Erythroblast (primary cell): Measurements from ENCODE around the gene JMJD8.

Source experiments
- DNase-seq, 2 experiments: peaks; one replicate each; lab custom pipeline; 2025; lab: John Stamatoyannopoulos, UW
- GATA1 ChIP-seq: IDR thresholded peaks from 2 replicates; pipeline ENCODE4 v1.6.1; 2011; ENCODE audit warnings: low read depth, mild to moderate bottlenecking, control low read depth, low read length, moderate library complexity
- POLR2A ChIP-seq: IDR thresholded peaks from 2 replicates; pipeline ENCODE4 v1.6.1; 2011; ENCODE audit warnings: mild to moderate bottlenecking, low read length

JMJD8 gene

DNA sequence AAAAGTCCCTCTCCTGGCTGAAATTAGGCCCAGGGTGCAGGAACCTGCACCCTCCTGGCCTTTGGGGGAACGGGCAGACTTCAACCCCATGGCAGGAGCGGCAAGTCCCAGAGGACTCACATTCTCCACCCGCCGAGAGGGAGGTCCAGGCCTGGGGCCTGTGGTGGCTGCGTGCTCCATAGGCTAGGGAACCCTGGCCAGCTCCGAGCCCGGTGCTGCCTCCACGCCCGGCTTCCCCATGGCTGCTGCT, 42.0 kb upstream of the JMJD8 start:
- DNase-seq: no peak
- TF ChIP-seq POLR2A (no peak), GATA1 (no peak)

DNA sequence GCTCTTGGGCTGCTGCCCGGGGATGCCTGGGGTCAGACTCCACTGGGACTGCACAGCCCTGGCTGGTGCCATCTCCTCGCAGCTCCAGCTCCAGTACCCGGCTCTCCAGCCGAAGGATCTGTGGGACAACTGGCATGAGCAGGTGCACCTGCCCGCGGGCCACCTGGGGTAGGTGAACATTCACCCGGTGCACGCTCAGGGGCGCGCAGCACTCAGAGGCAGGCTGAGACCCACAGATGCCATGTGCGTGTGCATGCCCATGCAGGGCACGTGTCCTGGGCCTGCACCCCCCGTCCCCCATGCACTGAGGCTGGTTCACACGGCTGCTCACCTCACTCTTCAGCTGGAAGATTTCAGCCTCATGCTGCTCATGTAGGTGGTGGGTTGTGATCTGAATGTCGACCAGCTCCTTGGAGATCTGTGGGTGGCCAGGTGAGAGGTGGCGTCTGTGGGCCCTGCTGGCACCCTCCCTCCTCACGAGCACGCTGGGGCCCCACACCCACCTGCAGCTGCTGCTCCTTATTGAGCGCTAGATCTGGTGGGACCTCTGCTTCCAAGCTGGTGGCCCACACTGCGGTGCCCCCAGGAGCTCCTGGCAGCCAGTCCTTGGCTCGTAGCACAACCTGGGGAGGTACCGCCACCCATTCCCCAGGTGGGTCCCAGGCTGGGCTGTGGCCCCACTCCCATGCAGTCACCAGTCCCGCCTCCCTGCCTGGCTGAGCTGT, 41.5 kb upstream of the JMJD8 start:
- TF ChIP-seq GATA1 (no peak), POLR2A (no peak)

GRCh38 chr16:725041-725376, 40.9 kb upstream of the JMJD8 start:
- TF ChIP-seq GATA1 (no peak), POLR2A (no peak)
- DNase-seq: no peak

More for the DNA sequence above, 41.5 kb upstream of the JMJD8 start:
- DNase-seq: no peak

GRCh38 chr16:724188-725040, 40.3 kb upstream of the JMJD8 start:
- TF ChIP-seq POLR2A (no peak), GATA1 (no peak)
- no peak for DNase-seq

DNA sequence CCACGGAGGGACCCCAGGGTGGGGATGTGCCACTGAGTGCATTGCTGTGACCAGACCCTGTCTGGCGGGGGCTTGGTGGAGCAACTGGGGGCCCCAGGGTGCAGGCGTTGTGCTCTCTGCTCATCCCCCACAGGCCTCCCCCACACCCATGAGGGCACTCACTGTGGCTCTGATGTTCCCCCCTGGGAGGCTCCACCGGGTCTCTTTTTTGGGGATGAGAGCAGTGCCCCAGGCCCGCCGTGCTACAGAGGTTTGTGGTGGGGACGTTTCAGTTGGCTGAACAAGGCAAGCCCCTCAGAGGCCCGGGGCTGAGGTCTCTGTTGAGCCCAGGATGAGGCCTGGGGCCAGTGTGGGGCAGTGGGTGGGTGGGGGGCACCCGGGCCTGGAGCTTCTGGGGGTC, 39.6 kb upstream of the JMJD8 start:
- DNase-seq: no peak
- TF ChIP-seq POLR2A (no peak), GATA1 (no peak)

DNA sequence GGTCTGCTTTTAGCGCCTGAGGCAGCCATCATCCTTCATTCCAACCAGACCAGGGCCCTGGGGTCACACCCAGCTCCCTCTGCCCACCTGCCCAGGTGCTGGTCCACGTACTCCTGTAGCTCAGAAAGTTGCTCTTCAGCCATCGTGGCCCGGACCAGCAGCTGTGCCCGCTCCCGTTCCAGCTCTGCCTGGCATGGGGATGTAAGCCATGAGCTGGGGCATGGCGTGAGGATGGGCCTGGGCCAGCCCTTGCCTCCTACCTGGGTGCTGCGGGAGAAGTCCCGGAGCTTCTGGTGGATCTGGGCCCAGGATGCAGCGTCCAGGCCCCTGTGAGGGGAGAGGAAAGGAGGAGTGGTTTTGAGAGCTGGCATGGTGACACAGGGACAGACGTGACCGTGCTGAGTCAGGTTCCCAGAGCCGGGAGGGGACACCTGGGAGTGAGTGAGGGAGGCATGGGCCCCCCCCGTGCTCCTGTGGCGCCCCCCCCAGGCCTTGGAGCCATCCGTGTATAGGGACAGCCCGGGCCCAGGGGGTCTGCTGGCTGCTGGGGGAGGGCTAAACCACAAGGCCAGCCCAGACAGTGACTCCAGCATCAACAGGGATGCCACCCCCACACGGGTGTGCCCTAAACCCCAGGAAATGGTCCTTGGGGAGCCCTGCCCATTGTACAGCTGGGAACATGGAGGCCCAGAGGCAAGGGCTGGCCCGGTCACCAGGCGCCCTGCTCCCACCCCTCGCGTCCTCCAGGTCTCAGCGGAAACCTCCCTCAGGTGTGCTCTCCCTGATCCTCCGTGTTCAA, 38.9 kb upstream of the JMJD8 start:
- no peak for TF ChIP-seq POLR2A
- TF ChIP-seq GATA1: no peak
- no peak for DNase-seq

- no peak for TF ChIP-seq POLR2A
- no peak for TF ChIP-seq GATA1
- no peak for DNase-seq
Measured at GRCh38 chr16:721765-722540, 37.8 kb upstream of the JMJD8 start.

GRCh38 chr16:720990-721764, 37.0 kb upstream of the JMJD8 start, which contains the start of gene ANTKMT:
TSS of gene ANTKMT (plus strand) at chr16:721146. CDS start at chr16:721275, 129 bp downstream.
- TF ChIP-seq POLR2A (peak; percentile 85), GATA1 (no peak)
- peak; percentile 89 for DNase-seq

GRCh38 chr16:720447-720989, 36.4 kb upstream of the JMJD8 start:
- no peak for TF ChIP-seq POLR2A
- no peak for TF ChIP-seq GATA1
- peak; percentile 60 to 62 for DNase-seq

DNA sequence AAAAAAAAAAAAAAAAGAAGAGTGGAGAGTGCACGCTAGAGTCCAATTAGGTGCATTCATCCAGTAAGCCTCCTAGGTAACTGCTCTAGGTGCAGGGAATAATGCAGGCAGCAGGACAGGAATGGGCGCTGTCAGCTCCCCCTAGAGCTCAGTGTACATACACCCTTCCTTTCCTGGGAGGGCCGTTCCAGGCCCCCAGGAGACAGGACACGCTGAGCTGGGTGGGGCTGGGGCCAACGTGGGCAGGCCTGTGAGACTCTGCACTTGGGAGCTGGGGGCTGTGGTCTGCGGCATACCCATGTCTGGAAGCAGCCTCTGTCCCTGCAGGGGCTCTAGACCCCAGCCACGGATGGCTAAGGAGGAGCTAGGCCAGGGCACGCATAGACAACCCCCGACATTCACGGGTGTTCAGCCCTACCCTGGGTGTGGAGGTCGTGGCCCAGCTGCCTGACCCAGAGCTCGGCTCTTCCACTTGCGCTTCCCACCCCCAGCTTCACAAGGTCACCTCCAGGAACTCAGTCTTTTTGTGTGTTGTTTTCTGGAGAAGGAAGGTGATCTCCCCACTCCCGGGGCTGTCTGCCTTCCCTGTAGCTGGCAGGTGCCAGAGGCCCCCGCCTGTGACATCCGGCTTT, 35.8 kb upstream of the JMJD8 start:
- TF ChIP-seq GATA1 (no peak), POLR2A (no peak)
- DNase-seq: peak; percentile 41 to 46

DNA sequence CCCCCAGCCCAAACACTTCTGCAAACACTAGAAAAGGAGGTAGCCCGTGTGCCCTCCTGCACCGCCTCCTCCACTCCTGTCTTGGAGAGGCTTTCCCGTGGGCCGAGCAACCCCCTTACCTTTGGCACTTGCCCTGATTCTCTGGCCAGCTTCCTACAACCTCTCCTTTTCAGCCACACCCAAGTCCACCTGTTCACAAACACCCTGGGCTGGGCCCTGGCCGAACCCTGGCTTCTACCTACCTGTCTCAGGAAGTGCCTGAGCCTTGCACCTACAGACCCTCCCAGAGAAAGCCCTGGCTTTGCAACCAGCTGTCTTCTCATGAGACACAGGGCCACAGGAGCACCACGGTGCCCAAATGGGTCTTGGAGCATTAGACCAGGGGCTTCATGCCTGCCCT, 34.8 kb upstream of the JMJD8 start:
- DNase-seq: no peak
- TF ChIP-seq GATA1 (no peak), POLR2A (no peak)

- no peak for DNase-seq
- TF ChIP-seq POLR2A (peak; percentile 8), GATA1 (no peak)
Measured at GRCh38 chr16:718389-718788, 34.3 kb upstream of the JMJD8 start.
